GM12872 (cell line): Measurements from ENCODE around the gene ZNF117.

Experiments
- TF ChIP-seq, protein P1 (sequence below): IDR thresholded peaks from 3 replicates; pipeline ENCODE4 v1.5.1; 2011; ENCODE audit warnings: low read depth, mild to moderate bottlenecking, low read length, moderate library complexity; ENCODE audit not compliant: insufficient read depth

The ZNF117 gene

DNA sequence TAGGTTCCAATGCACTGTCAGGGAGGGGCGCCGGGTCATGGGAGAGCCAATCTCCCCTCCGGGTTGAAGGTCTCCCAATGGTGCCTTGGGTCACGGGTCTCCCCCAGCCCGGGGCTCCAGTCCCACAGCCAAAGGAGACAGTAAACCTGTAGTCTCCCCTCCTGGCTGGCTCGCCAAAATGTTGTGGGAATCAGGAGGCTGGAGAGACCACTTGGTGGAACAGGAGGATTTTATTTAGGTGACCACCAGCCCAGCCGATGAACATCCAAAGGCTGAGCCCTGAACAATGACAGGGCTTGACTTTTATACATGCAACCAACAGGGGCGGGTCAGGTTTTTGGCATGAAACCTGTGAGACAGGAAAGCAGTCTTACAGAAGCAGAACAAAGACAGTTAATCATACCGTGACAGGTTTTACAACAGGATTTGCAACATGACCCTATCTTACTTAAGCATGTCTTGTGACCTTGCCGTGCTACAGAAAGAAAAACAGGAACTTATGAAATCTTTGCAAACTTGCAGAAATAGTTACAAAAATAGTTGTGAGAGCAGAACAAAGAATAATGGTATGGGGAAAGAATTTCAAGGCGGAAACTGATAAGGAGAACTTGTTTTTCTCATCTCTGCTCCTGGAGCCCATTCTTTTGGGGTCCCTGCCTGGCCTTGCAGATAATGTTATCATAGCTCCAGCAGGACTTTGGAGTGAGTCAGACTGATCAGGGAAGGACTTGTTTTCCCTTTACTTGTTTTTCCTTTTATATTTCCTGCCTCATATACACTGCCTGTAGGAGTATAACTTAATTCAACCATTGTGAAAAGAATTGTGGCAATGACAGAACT lies 8.5 kb upstream of the ZNF117 start:
- TF ChIP-seq, protein P1, sequence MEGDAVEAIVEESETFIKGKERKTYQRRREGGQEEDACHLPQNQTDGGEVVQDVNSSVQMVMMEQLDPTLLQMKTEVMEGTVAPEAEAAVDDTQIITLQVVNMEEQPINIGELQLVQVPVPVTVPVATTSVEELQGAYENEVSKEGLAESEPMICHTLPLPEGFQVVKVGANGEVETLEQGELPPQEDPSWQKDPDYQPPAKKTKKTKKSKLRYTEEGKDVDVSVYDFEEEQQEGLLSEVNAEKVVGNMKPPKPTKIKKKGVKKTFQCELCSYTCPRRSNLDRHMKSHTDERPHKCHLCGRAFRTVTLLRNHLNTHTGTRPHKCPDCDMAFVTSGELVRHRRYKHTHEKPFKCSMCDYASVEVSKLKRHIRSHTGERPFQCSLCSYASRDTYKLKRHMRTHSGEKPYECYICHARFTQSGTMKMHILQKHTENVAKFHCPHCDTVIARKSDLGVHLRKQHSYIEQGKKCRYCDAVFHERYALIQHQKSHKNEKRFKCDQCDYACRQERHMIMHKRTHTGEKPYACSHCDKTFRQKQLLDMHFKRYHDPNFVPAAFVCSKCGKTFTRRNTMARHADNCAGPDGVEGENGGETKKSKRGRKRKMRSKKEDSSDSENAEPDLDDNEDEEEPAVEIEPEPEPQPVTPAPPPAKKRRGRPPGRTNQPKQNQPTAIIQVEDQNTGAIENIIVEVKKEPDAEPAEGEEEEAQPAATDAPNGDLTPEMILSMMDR, result no peak

DNA sequence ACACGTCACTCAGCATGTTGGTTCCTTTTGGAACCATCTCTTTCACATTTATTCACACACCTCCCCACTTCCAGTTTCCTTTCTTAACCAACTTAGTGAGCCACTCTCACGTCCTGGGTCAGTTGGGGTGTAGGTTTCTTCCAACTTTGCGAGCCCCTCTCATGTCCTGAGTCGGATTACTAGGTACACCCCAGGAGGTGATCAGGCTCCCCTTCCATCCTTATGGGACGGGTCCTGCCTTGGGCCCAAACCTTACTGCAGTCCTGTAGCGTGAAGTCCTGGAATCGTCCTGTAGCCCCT lies 8.0 kb upstream of the ZNF117 start:
- TF ChIP-seq, protein P1, result no peak

DNA sequence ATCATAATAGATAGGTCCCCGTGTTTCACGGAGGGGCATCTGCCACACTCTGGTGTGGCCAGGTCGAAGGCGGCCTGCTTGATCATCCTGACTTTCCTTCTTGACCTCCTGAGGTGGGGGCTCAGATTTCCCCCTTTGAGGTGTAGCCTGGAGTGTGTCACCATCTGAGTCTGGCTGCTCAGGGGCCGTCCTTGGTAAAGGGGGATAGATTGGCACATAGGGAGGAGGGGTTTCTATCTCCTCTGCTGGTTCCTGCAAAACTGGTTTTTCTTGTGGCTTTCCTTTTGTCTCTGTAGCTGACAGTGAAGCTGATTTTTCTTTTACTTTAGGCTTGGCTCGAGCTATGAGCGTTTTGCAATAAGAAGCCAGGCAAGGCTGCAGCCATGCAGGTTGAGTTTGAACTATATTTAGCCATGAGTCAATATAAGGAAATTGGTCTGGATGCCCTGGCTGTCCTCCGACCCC lies 7.1 kb upstream of the ZNF117 start:
- TF ChIP-seq, protein P1, result no peak

DNA sequence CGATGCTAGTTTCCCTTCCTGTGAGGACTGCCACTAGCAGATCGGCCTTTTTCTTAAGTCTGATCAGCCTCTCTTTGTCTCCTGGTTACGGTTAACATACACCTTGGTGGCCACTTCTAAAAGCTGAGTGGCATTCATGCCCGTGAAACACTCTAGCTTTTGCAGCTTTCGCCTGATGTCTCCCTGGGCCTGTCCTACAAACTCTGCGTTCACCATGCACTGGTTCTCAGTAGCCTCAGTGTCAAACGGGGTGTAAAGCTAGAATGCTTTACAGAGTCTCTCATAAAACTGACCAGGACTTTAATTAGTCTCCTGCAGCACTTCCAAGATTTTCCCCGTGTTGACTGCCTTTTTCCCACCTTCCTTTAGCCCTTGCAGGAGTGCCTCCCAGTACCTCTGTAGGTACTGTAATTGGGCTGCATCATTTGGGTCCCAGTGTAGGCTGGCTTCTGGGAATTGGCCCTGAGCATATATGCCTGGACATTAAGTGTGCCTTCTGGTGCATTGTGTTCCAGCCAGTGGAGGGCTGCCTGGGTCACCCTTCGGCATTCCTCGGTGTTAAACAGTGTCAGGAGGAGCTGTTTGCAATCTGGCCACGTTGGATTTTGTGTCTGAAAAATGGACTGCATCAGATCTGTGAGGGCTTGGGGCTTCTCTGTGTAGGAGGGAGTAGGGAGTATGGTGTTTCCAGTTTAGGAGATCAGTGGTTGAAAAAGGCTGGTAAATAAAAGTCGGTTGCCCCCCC lies 6.5 kb upstream of the ZNF117 start:
- TF ChIP-seq, protein P1, result no peak

DNA sequence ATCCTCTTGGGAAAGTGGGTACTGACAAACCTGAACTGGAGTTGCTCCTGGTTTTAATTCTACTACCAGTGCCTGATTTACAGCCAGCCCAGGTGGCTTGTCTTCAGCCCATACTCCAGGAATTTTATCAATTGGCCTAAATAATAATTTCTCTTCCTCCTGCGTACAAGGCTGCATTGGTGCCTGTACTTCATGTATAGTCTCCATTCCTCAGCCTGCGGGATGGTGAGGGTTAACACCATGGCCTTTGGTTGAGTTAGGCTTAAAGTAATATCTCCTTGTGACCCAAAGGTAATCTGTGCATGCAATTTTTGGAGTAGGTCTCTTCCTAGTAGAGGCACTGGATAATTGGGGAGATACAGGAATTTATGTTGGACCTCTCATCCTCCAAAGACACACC lies 5.5 kb upstream of the ZNF117 start:
- TF ChIP-seq, protein P1, result no peak

DNA sequence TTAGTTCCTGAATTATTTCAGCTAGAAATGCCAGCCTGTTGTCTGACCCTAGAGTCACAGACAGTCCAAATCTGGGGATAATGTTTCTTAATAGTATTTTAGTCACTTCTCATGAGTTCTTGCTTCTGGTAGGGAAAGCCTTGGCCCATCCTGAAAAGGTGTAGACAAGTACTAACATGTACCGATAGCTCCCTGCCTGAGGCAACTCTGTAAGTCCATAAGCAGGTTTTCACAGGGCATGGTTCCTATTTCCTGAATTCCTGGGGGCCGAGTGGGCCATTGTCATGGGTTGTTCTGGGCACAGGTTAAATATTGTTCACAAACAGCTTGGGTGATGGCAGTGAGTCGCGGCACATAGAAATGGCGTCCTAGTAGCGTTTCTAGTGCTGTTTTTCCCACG lies 3.1 kb upstream of the ZNF117 start:
- TF ChIP-seq, protein P1, result no peak

DNA sequence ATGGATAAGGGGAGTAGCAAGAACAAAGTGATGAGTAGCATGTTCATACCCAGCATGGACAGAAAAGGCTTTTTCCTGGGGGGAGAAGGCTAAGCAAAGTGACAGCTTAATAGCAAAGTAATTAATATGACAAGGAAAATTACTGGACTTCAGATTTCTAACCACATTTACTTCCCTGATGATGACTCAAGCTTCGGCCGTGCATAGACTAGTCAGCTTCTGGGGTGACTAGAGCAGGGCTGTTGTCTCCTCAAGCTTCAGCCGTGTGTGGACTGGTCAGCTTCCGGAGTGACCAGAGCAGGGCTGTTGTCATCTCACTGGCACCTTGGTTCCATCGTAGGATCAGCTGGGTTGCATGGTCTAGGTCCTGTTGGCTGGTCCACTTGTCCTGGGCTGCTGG lies 2.1 kb upstream of the ZNF117 start:
- TF ChIP-seq, protein P1, result no peak
